Spleen (tissue), 7 donors: ENCODE data around the gene CUEDC1.
A peak's percentile ranks its signal among the peaks of the same experiment; 100 is the strongest.

Experiments
- CTCF ChIP-seq, 11 experiments: fragments of 200-600 bp in 7 of 11; fragments of 450-650 bp in 4 of 11; sonication (generic) in 4 of 11; IDR thresholded peaks in 8 of 11; conservative IDR thresholded peaks in 3 of 11; 1 replicate in 7 of 11; 2 replicates in 4 of 11; pipeline versions ENCODE4 v1.4.0 to v1.8.0; 2016 to 2021; ENCODE audit warnings: antibody characterized with exemption in 11 of 11, inconsistent platforms in 4 of 11, mild to moderate bottlenecking in 1 of 11
- POLR2A ChIP-seq, 3 donors: fragments of 450-650 bp; IDR thresholded peaks; one replicate each; pipeline ENCODE4 v1.5.1; 2017; ENCODE audit warnings: antibody characterized with exemption in 3 of 3, mild to moderate bottlenecking in 1 of 3
- POLR2AphosphoS5 ChIP-seq, 3 donors: sonication (generic); formaldehyde crosslinking; IDR thresholded peaks; one replicate each; pipeline ENCODE4 v1.5.1; 2017; ENCODE audit warnings: antibody characterized with exemption in 3 of 3
- donor health status: DM: no; HTN: no; CAD: no; lungs with moderate emphysema.
- donor health status: DM: no; HTN: no; CAD: no.
- donor health status: DM: no; HTN: no; CAD: no.

DNA sequence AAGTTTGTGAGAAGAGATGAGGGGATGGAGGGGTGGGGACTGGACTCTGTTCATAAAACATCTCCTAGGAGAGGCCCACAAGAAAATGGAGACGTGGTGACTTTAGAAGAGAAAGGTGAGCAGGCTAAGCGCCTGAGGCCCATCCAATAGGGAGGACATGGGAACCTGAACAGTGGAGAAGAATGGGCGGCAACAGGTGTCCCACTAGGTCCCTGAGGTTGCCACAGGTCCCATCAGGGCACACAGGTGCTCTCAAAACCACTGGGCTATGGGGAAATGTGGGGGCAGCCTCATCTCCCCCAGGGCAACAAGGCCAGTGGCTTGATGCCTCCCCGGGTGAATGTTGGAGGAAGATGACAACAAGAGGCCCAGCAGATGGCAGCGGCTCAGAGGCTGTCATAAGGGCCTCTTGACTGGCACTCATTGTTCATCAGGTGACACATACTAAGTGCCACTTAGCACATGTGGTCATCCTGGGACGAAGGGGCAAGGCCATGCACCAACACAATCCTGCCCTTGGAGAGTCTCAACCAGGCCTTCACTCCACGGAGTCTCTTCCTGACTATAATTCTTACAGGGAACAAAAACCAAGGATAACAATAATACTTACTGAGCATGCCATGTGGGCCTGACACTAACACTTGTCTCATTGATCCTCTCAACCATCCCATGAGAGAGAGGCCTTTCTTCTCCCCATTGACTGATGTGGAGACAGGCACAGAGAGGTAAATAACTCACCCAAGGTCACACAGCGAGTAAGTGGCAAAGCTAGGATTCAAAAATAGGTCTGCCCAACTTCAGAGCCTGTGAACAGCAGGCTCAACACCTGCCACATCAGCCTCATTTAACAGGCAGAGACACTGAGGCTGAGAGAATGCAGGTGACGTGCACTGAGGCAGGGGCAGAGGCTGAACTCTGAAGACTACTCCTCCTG lies 38.0 kb downstream of the CUEDC1 start:
- TF ChIP-seq CTCF (IDR thresholded peaks at IDR 0.05 in 8 of 11, conservative IDR thresholded peaks at IDR 0.05 in 3 of 11) (peak in 5 of 11 experiments; percentile 8 to 34 (median 14)), POLR2A (IDR thresholded peaks at IDR 0.05) (no peak), POLR2AphosphoS5 (IDR thresholded peaks at IDR 0.05) (no peak)
